ENCODE results near the gene ZNF669.

ZNF669 gene

DNA sequence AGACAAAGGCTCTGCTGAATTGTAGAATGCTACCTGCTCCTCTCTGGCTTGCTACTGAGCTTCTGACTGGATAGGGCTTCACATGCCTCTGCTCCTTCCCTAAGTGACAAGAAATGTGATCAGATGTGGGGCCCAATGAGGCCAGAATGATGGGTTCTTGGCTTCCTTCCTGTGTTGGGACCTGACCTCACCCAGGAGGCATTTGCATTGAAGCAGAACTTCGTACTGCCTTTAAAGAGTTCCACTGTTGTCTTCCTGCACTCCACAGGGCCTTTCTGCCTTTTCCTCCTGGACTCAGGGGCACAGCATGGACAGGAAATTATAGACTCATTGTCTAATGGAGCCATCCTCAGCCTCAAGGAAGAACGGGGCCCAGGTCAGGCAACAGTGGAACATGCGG is 39.9 kb downstream of the ZNF669 start:
- Histone ChIP-seq H3K4me3 (ENCODE audit: low read length in 2 of 2) (no peak overlapping the region), H3K4me1 (ENCODE audit: control insufficient read depth, insufficient read depth, low read length) (no peaks in the 10 kb centered on the region), H3K9ac (ENCODE audit: low read length in 2 of 2) (no peak overlapping the region), H3K36me3 (ENCODE audit: control insufficient read depth in 2 of 2, insufficient read depth in 2 of 2, low read length in 2 of 2) (no peaks in the 10 kb centered on the region), H3K27ac (ENCODE audit: low read length) (no peak overlapping the region), H3K27me3 (ENCODE audit: control insufficient read depth in 1 of 2, insufficient read depth in 2 of 2, low read length in 2 of 2) (no peaks in the 10 kb centered on the region), H3K9me3 (ENCODE audit: control insufficient read depth in 2 of 2, low read length in 2 of 2) (no peaks in the 10 kb centered on the region)

DNA sequence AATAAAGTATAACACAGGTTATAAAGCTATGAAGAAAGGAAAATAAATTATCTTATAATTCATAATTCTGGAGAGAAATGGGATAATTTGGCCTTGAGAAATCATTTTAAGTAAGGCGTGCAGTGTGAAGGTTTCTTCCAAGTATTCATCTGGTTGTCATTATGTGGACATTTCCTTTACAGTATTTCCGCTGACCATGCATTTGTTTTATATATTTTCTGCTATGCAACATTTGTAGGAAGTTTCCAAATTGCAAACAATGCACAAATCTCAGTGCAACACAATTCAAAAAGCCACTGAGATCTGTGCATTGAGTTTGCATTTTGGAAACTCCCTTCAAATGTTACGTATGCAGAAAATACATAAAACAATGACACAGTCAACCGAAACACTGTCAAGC is 43.4 kb downstream of the ZNF669 start:
- H3K36me3 ChIP-seq (ENCODE audit: control insufficient read depth in 2 of 2, insufficient read depth in 2 of 2, low read length in 2 of 2) = no peaks in the 10 kb centered on the region
- no peak overlapping the region for H3K9ac ChIP-seq (ENCODE audit: low read length in 2 of 2)
- H3K27me3 ChIP-seq (ENCODE audit: control insufficient read depth in 1 of 2, insufficient read depth in 2 of 2, low read length in 2 of 2) = no peaks in the 10 kb centered on the region
- H3K27ac ChIP-seq (ENCODE audit: low read length) = no peak overlapping the region
- H3K4me1 ChIP-seq (ENCODE audit: control insufficient read depth, insufficient read depth, low read length) = no peaks in the 10 kb centered on the region
- no peaks in the 10 kb centered on the region for H3K9me3 ChIP-seq (ENCODE audit: control insufficient read depth in 2 of 2, low read length in 2 of 2)
- no peak overlapping the region for H3K4me3 ChIP-seq (ENCODE audit: low read length in 2 of 2)

DNA sequence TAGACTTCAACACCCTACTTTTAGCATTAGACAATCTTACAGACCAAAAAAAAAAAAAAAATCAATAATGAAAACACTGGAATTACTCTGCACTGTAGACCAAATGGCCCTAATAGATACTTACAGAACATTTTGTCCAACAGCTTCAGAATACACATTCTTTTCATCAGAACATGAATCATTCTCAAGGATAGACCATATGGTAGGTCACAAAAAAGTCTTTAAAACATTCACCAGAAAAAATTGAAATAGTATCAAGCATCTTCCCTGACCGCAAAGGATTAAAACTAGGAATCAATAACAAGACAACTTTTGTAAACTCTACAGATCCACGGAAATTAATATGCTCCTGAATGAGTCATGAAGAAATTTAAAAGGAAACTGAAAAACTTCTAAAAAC is 48.1 kb downstream of the ZNF669 start:
- H3K9me3 ChIP-seq (ENCODE audit: control insufficient read depth in 2 of 2, low read length in 2 of 2) = no peaks in the 10 kb centered on the region
- H3K27ac ChIP-seq (ENCODE audit: low read length) = no peak overlapping the region
- no peak overlapping the region for H3K9ac ChIP-seq (ENCODE audit: low read length in 2 of 2)
- H3K36me3 ChIP-seq (ENCODE audit: control insufficient read depth in 2 of 2, insufficient read depth in 2 of 2, low read length in 2 of 2) = no peaks in the 10 kb centered on the region
- H3K4me1 ChIP-seq (ENCODE audit: control insufficient read depth, insufficient read depth, low read length) = no peaks in the 10 kb centered on the region
- no peaks in the 10 kb centered on the region for H3K27me3 ChIP-seq (ENCODE audit: control insufficient read depth in 1 of 2, insufficient read depth in 2 of 2, low read length in 2 of 2)
- H3K4me3 ChIP-seq (ENCODE audit: low read length in 2 of 2) = no peak overlapping the region

DNA sequence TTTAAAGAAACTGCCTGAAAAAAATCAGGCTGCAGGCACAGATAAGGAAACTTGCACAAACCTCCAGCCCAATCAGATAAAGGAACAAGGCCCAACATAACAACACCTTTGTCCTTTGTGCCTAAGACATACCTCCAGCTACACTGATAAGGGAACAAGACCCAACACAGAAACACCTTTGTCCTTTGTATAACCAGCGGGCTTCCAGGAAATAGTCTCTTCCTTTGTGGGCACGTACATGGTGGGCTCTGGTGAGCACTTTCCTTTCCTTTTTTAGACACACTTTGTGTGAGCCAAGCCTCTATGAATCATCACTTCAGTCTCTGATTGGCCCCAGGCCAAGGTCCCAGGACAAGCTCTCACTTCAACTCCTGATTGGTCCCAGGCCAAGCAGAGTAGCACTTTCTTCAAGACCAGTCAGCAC is 49.2 kb downstream of the ZNF669 start:
- Histone ChIP-seq H3K4me3 (ENCODE audit: low read length in 2 of 2) (no peak overlapping the region), H3K4me1 (ENCODE audit: control insufficient read depth, insufficient read depth, low read length) (no peaks in the 10 kb centered on the region), H3K9me3 (ENCODE audit: control insufficient read depth in 2 of 2, low read length in 2 of 2) (no peaks in the 10 kb centered on the region), H3K27me3 (ENCODE audit: control insufficient read depth in 1 of 2, insufficient read depth in 2 of 2, low read length in 2 of 2) (no peaks in the 10 kb centered on the region), H3K9ac (ENCODE audit: low read length in 2 of 2) (no peak overlapping the region), H3K36me3 (ENCODE audit: control insufficient read depth in 2 of 2, insufficient read depth in 2 of 2, low read length in 2 of 2) (no peaks in the 10 kb centered on the region), H3K27ac (ENCODE audit: low read length) (no peak overlapping the region)
